Measurements from ENCODE around the gene UBE2G1. TPM values are rescaled to one million over a fixed set of nuclear protein-coding genes. Genes with fewer than 3 reads are reported as not detected.
"Not testable (repeated sequence)": the region's sequence is repeated elsewhere in the genome, so short reads cannot be mapped to it uniquely, and the experiment has no call there.

The UBE2G1 gene
- 28.8 and 35.5 TPM in 2 replicates for total RNA-seq (2014; rRNA removed; shearing (Covaris generic))

- DNase-seq (ENCODE audit: low spot score) = peak; percentile 96
Measured at GRCh38 chr17:4366327-4367063, at the start of gene UBE2G1. Gene UBE2G1, minus strand, starts transcription at chr17:4366675. Its CDS starts 359 bp downstream, at chr17:4366316.

GRCh38 chr17:4412933-4413831 is 46.7 kb upstream of the UBE2G1 start:
- DNase-seq (ENCODE audit: low spot score) = peak; percentile 88

- DNase-seq (ENCODE audit: low spot score) = no peak
Measured at GRCh38 chr17:4411201-4411600, 44.7 kb upstream of the UBE2G1 start.

GRCh38 chr17:4409659-4410058 is 43.2 kb upstream of the UBE2G1 start:
- DNase-seq (ENCODE audit: low spot score) = no peak

- no peak for DNase-seq (ENCODE audit: low spot score)
Measured at GRCh38 chr17:4407851-4408250, 41.4 kb upstream of the UBE2G1 start.

- DNase-seq (ENCODE audit: low spot score) = no peak
Measured at GRCh38 chr17:4407216-4407615, 40.7 kb upstream of the UBE2G1 start.

- no peak for DNase-seq (ENCODE audit: low spot score)
Measured at GRCh38 chr17:4406386-4406785, 39.9 kb upstream of the UBE2G1 start.

- no peak for DNase-seq (ENCODE audit: low spot score)
Measured at GRCh38 chr17:4405699-4406098, 39.2 kb upstream of the UBE2G1 start.

- no peak for DNase-seq (ENCODE audit: low spot score)
Measured at GRCh38 chr17:4405038-4405669, 38.7 kb upstream of the UBE2G1 start.

GRCh38 chr17:4397840-4398239 is 31.4 kb upstream of the UBE2G1 start:
- no peak for DNase-seq (ENCODE audit: low spot score)

- no peak for DNase-seq (ENCODE audit: low spot score)
Measured at GRCh38 chr17:4395111-4395478, 28.6 kb upstream of the UBE2G1 start.

GRCh38 chr17:4394208-4395110 is 28.0 kb upstream of the UBE2G1 start:
- DNase-seq (ENCODE audit: low spot score) = no peak

GRCh38 chr17:4393806-4394205 is 27.3 kb upstream of the UBE2G1 start:
- DNase-seq (ENCODE audit: low spot score) = no peak

- no peak for DNase-seq (ENCODE audit: low spot score)
Measured at GRCh38 chr17:4389079-4389478, 22.6 kb upstream of the UBE2G1 start.

- DNase-seq (ENCODE audit: low spot score) = no peak
Measured at GRCh38 chr17:4387137-4387536, 20.7 kb upstream of the UBE2G1 start.

- no peak for DNase-seq (ENCODE audit: low spot score)
Measured at GRCh38 chr17:4386406-4386805, 19.9 kb upstream of the UBE2G1 start.

GRCh38 chr17:4381690-4382671 is 15.5 kb upstream of the UBE2G1 start:
- no peak for DNase-seq (ENCODE audit: low spot score)

GRCh38 chr17:4378626-4379025 is 12.2 kb upstream of the UBE2G1 start:
- DNase-seq (ENCODE audit: low spot score) = no peak

- DNase-seq (ENCODE audit: low spot score) = not testable (repeated sequence)
Measured at GRCh38 chr17:4377247-4377646, 10.8 kb upstream of the UBE2G1 start.

Data from HT-29 (cell line).